ENCODE measurements around the gene TNIP2.
"Not testable (repeated sequence)": the region's sequence is repeated elsewhere in the genome, so short reads cannot be mapped to it uniquely, and the experiment has no call there.

GRCh38 chr4:2762486-2763370, 6.6 kb upstream of the TNIP2 start:
- TF ChIP-seq ZFP3 (CRISPR knock-in tag; IDR thresholded peaks at IDR 0.05); BACH2 (CRISPR knock-in tag; IDR thresholded peaks at IDR 0.05; ENCODE audit: borderline replicate concordance); RARB (CRISPR knock-in tag; IDR thresholded peaks at IDR 0.05); ARNTL (CRISPR knock-in tag; IDR thresholded peaks at IDR 0.05; ENCODE audit: borderline replicate concordance, low read depth): not testable (repeated sequence)

Measured in SK-N-SH treated with all-trans-retinoic acid at 6 μM for 48 hours (cell line).